HuH-7.5 (cell line): Measurements from ENCODE around the gene MYH7.
"Not testable (repeated sequence)": the region's sequence is repeated elsewhere in the genome, so short reads cannot be mapped to it uniquely, and the experiment has no call there.

Source experiments
- DNase-seq: peaks from one replicate; pipeline ENCODE4 v3.0.0; 2011; ENCODE audit warnings: low spot score

MYH7 gene

GRCh38 chr14:23435543-23436326, at the start of gene MYH7:
TSS of gene MYH7 (minus strand) at chr14:23435660. CDS start at chr14:23433732, 1,928 bp downstream.
- no peak for DNase-seq

- peak; percentile 30 for DNase-seq
Observed at GRCh38 chr14:23483236-23483854, 47.9 kb upstream of the MYH7 start.

- DNase-seq, result no peak
Observed at GRCh38 chr14:23482823-23483148, 47.3 kb upstream of the MYH7 start.

- DNase-seq, result no peak
Observed at GRCh38 chr14:23481979-23482822, 46.7 kb upstream of the MYH7 start.

GRCh38 chr14:23481362-23481970, 46.0 kb upstream of the MYH7 start:
- no peak for DNase-seq

- no peak for DNase-seq
Observed at GRCh38 chr14:23478109-23478759, 42.8 kb upstream of the MYH7 start.

GRCh38 chr14:23470947-23471346, 35.5 kb upstream of the MYH7 start:
- no peak for DNase-seq

GRCh38 chr14:23469906-23470403, 34.5 kb upstream of the MYH7 start:
- DNase-seq, result no peak

- DNase-seq, result peak; percentile 87
Observed at GRCh38 chr14:23469127-23469905, 33.9 kb upstream of the MYH7 start, which contains the start of gene NGDN. TSS of gene NGDN (plus strand) at chr14:23469703. CDS start at chr14:23469716, 13 bp downstream.

GRCh38 chr14:23468704-23469126, 33.3 kb upstream of the MYH7 start:
- no peak for DNase-seq

GRCh38 chr14:23465261-23465660, 29.8 kb upstream of the MYH7 start:
- DNase-seq, result no peak

- no peak for DNase-seq
Observed at GRCh38 chr14:23464700-23465099, 29.2 kb upstream of the MYH7 start.

GRCh38 chr14:23460960-23461359, 25.5 kb upstream of the MYH7 start:
- DNase-seq, result no peak

- DNase-seq, result no peak
Observed at GRCh38 chr14:23457587-23458445, 22.4 kb upstream of the MYH7 start.

- not testable (repeated sequence) for DNase-seq
Observed at GRCh38 chr14:23456883-23457586, 21.6 kb upstream of the MYH7 start.

GRCh38 chr14:23454445-23454856, 19.0 kb upstream of the MYH7 start:
- no peak for DNase-seq

GRCh38 chr14:23452237-23452636, 16.8 kb upstream of the MYH7 start:
- no peak for DNase-seq

GRCh38 chr14:23450379-23450778, 14.9 kb upstream of the MYH7 start:
- no peak for DNase-seq

- DNase-seq, result no peak
Observed at GRCh38 chr14:23449314-23449713, 13.9 kb upstream of the MYH7 start.
